Lung (tissue), 12 donors: ENCODE data around the gene MAP3K14. TPM values are rescaled to one million over a fixed set of nuclear protein-coding genes. Genes with fewer than 3 reads are reported as not detected.

Source experiments
- ATAC-seq: fragments of 200-7000 bp; cut with Tn5 transposase; one replicate; pipeline ENCODE4 v1.9.1; 2020; ENCODE audit warnings: moderate number of reproducible peaks; ENCODE audit not compliant: insufficient read depth, low FRiP score
- DNase-seq, 3 donors: peaks; one replicate each; pipeline ENCODE4 v3.0.0-alpha.2; 2013 to 2017
- H3K27ac ChIP-seq, 2 donors: one replicate each; pipeline ENCODE4 v1.5.1; 2013; ENCODE audit warnings: mild to moderate bottlenecking in 2 of 2, moderate library complexity in 2 of 2, control low read depth in 1 of 2, inconsistent platforms in 1 of 2, low read depth in 1 of 2, low read length in 1 of 2
- H3K27me3 ChIP-seq, 3 donors: one replicate each; pipeline ENCODE4 v1.5.1; 2013; ENCODE audit warnings: low read length in 2 of 3; ENCODE audit not compliant: control insufficient read depth in 3 of 3, insufficient read depth in 3 of 3
- H3K36me3 ChIP-seq, 4 donors: one replicate each; pipeline ENCODE4 v1.5.1; 2013; ENCODE audit warnings: low read length in 4 of 4, mild to moderate bottlenecking in 1 of 4, moderate library complexity in 1 of 4; ENCODE audit not compliant: control insufficient read depth in 4 of 4, insufficient read depth in 4 of 4
- H3K4me1 ChIP-seq, 5 donors: one replicate each; pipeline ENCODE4 v1.5.1; 2013; ENCODE audit warnings: low read length in 5 of 5, mild to moderate bottlenecking in 2 of 5, moderate library complexity in 1 of 5; ENCODE audit not compliant: control insufficient read depth in 5 of 5, insufficient read depth in 5 of 5
- H3K4me3 ChIP-seq: one replicate; pipeline ENCODE4 v1.5.1; 2013; ENCODE audit warnings: mild to moderate bottlenecking, control low read depth, moderate library complexity
- H3K9ac ChIP-seq, 2 donors: one replicate each; pipeline ENCODE4 v1.5.1; 2013; ENCODE audit warnings: low read length in 2 of 2, control low read depth in 1 of 2; ENCODE audit not compliant: insufficient read depth in 1 of 2
- H3K9me3 ChIP-seq, 4 donors: one replicate each; pipeline ENCODE4 v1.5.1; 2013; ENCODE audit warnings: low read length in 3 of 4, mild to moderate bottlenecking in 1 of 4, moderate library complexity in 1 of 4; ENCODE audit not compliant: control insufficient read depth in 4 of 4, insufficient read depth in 3 of 4
- CTCF ChIP-seq: IDR thresholded peaks from 2 replicates; pipeline ENCODE4 v1.5.1; 2012; ENCODE audit warnings: mild to moderate bottlenecking; ENCODE audit errors: control extremely low read depth, extremely low read depth
- WGBS, 2 donors: extraction: QIAGEN DNeasy Blood & Tissue Kit; methylation state at CpG; one replicate each; pipeline ENCODE4 v1.1.7; 2013; 5-methylcytosine and 5-hydroxymethylcytosine counted together
- polyA plus RNA-seq, 2 donors: library from polyadenylated mRNA; stranded (reverse); fragments of 200-250 nt; gene quantifications; one replicate each; pipeline ENCODE4 v1.2.1, GENCODE V29; 2013
- total RNA-seq, 2 donors: library from RNA; depleted of rRNA in 1 of 2; stranded (reverse); fragments of >200 nt in 1 of 2; gene quantifications; one replicate each; pipeline ENCODE4 v1.2.1, GENCODE V29; 2014 to 2021
- donor health status: control.
- donor health status: control.
- donor health status: Bipolar disorder and iron deficiency.
- donor health status: healthy.
- donor health status: DM: yes; HTN: yes; CAD: no.

Gene MAP3K14
- total and polyA plus RNA-seq, 4 donors = 5.9 to 13.5 (median 7.8) TPM

- Histone ChIP-seq H3K27me3 (no peaks in the 10 kb centered on the region), H3K4me3 (no peak overlapping the region), H3K27ac (no peak overlapping the region), H3K36me3 (peaks cover 3 to 49% (median 28%) of the 10 kb centered on the region in 4 donors), H3K4me1 (peaks cover 7 to 15% (median 7%) of the 10 kb centered on the region in 5 donors), H3K9me3 (no peaks in the 10 kb centered on the region), H3K9ac (no peak overlapping the region)
- 92 to 97% methylated on average over 5 of the region's 5 CpGs for WGBS, 2 donors
- no peak for DNase-seq
- ATAC-seq = no peak
- no peak for TF ChIP-seq CTCF
Measured at GRCh38 chr17:45286286-45286685, 30.5 kb downstream of the MAP3K14 start.

- ATAC-seq (no peak), DNase-seq (no peak)
- WGBS, 2 donors = 85% methylated on average over 21 of the region's 21 CpGs
- Histone ChIP-seq H3K27me3 (no peaks in the 10 kb centered on the region), H3K27ac (peak overlapping the region in 1 of 2 donors; percentile 77), H3K4me1 (peaks cover 3 to 11% (median 7%) of the 10 kb centered on the region in 5 donors), H3K9ac (no peak overlapping the region), H3K4me3 (no peak overlapping the region), H3K9me3 (no peaks in the 10 kb centered on the region), H3K36me3 (peaks cover 3 to 45% (median 25%) of the 10 kb centered on the region in 4 donors)
- TF ChIP-seq CTCF = no peak
Measured at GRCh38 chr17:45284176-45285140, 32.4 kb downstream of the MAP3K14 start.

- Histone ChIP-seq H3K4me1 (peaks cover 0 to 11% (median 7%) of the 10 kb centered on the region in 5 donors), H3K9ac (no peak overlapping the region), H3K36me3 (peaks cover 3 to 41% (median 24%) of the 10 kb centered on the region in 4 donors), H3K27ac (peak overlapping the region in 1 of 2 donors; percentile 77), H3K9me3 (no peaks in the 10 kb centered on the region), H3K4me3 (no peak overlapping the region), H3K27me3 (no peaks in the 10 kb centered on the region)
- DNase-seq (no peak), ATAC-seq (no peak)
- TF ChIP-seq CTCF = no peak
- 90 to 93% methylated on average over 9 to 10 of the region's 10 CpGs for WGBS, 2 donors
Measured at GRCh38 chr17:45283711-45284110, 33.1 kb downstream of the MAP3K14 start.
